Measurements from ENCODE around the gene ELSPBP1.

DNA sequence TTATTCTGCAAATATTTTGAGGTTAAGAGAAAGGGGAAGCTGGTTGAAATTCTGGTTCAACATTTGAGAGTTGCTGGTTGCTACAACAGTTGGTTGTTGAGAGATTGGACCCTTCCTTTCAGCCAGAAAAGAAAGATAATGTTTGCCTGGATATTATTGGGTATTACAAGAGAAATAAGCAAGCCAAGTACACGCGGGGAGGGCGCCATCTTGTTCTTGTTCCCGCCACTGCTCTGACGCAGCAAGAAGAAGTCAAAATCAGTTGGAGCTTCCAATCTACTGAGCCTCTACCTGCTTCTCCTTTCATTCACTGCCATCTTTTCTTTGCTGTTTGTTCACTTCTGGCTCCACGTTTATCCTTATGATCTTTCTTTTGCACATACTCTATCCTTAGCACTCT, 20.9 kb upstream of the ELSPBP1 start:
- TF ChIP-seq POLR2AphosphoS5 (IDR thresholded peaks at IDR 0.05; ENCODE audit: low read depth, low read length): no peak
- TF ChIP-seq, protein P1, sequence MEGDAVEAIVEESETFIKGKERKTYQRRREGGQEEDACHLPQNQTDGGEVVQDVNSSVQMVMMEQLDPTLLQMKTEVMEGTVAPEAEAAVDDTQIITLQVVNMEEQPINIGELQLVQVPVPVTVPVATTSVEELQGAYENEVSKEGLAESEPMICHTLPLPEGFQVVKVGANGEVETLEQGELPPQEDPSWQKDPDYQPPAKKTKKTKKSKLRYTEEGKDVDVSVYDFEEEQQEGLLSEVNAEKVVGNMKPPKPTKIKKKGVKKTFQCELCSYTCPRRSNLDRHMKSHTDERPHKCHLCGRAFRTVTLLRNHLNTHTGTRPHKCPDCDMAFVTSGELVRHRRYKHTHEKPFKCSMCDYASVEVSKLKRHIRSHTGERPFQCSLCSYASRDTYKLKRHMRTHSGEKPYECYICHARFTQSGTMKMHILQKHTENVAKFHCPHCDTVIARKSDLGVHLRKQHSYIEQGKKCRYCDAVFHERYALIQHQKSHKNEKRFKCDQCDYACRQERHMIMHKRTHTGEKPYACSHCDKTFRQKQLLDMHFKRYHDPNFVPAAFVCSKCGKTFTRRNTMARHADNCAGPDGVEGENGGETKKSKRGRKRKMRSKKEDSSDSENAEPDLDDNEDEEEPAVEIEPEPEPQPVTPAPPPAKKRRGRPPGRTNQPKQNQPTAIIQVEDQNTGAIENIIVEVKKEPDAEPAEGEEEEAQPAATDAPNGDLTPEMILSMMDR (IDR thresholded peaks at IDR 0.05): no peak
- TF ChIP-seq, protein P2, sequence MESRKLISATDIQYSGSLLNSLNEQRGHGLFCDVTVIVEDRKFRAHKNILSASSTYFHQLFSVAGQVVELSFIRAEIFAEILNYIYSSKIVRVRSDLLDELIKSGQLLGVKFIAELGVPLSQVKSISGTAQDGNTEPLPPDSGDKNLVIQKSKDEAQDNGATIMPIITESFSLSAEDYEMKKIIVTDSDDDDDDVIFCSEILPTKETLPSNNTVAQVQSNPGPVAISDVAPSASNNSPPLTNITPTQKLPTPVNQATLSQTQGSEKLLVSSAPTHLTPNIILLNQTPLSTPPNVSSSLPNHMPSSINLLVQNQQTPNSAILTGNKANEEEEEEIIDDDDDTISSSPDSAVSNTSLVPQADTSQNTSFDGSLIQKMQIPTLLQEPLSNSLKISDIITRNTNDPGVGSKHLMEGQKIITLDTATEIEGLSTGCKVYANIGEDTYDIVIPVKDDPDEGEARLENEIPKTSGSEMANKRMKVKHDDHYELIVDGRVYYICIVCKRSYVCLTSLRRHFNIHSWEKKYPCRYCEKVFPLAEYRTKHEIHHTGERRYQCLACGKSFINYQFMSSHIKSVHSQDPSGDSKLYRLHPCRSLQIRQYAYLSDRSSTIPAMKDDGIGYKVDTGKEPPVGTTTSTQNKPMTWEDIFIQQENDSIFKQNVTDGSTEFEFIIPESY (IDR thresholded peaks at IDR 0.05; ENCODE audit: borderline replicate concordance, low read depth): no peak
- TF ChIP-seq NRF1 (IDR thresholded peaks at IDR 0.05; ENCODE audit: low read depth, low read length): no peak
- TF ChIP-seq, protein P3, sequence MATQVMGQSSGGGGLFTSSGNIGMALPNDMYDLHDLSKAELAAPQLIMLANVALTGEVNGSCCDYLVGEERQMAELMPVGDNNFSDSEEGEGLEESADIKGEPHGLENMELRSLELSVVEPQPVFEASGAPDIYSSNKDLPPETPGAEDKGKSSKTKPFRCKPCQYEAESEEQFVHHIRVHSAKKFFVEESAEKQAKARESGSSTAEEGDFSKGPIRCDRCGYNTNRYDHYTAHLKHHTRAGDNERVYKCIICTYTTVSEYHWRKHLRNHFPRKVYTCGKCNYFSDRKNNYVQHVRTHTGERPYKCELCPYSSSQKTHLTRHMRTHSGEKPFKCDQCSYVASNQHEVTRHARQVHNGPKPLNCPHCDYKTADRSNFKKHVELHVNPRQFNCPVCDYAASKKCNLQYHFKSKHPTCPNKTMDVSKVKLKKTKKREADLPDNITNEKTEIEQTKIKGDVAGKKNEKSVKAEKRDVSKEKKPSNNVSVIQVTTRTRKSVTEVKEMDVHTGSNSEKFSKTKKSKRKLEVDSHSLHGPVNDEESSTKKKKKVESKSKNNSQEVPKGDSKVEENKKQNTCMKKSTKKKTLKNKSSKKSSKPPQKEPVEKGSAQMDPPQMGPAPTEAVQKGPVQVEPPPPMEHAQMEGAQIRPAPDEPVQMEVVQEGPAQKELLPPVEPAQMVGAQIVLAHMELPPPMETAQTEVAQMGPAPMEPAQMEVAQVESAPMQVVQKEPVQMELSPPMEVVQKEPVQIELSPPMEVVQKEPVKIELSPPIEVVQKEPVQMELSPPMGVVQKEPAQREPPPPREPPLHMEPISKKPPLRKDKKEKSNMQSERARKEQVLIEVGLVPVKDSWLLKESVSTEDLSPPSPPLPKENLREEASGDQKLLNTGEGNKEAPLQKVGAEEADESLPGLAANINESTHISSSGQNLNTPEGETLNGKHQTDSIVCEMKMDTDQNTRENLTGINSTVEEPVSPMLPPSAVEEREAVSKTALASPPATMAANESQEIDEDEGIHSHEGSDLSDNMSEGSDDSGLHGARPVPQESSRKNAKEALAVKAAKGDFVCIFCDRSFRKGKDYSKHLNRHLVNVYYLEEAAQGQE (IDR thresholded peaks at IDR 0.05; ENCODE audit: low read depth, low read length): no peak
- no peak for TF ChIP-seq RAD21 (IDR thresholded peaks at IDR 0.05; ENCODE audit: low read length)
- TF ChIP-seq RFX5 (IDR thresholded peaks at IDR 0.05; ENCODE audit: low read length): no peak
